GM20000 (cell line): Measurements from ENCODE around the gene LETM1.

Experiments used
- DNase-seq: peaks from one replicate; pipeline ENCODE4 v3.0.0; 2012; ENCODE audit warnings: low spot score
- CTCF ChIP-seq: IDR thresholded peaks from 2 replicates; pipeline ENCODE4 v1.5.1; 2012; ENCODE audit warnings: mild to moderate bottlenecking, control low read depth; ENCODE audit errors: extremely low read depth, missing control alignments

The LETM1 gene

DNA sequence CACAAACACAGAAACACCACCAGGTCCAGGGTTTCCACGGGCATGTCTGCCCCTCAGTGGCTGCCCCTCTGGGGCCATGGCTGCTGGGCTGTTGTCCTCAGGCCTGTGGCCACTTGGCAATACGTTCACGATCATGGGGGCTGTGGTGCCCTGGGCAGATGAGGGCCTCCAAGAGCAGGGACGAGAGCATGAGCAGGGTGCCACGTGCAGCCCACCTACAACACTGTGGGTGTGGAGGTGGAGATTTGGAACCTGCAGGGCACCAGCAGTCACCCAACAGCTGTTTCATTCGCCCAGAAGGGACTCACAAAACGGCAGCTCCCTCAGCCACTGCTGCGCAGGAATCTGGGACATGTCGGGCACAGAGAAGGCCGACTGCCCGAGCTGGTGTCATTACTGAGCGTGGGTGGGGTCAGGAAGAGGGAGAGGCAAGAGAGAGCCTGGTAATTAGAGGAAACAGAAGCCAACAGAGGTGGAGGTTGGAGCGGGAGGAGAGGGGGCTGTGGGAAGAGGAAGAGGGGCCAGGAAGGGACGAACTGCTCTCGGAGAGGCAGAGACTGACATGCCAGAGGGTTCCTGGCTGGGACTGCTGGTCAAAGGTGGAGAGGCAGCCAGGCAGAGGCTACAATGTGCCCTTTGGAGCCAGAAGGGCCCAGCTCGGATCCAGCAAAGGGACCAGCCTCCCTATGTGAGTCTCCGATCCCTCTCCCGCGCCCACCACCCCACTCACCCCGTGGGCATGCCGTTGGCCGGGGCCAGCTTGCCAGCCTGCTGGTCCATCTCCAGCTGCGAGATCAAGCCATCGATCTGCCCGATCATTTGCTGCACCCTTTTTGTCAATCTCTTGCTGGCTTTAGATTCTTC lies 39.7 kb downstream of the LETM1 start:
- no peak for TF ChIP-seq CTCF

DNA sequence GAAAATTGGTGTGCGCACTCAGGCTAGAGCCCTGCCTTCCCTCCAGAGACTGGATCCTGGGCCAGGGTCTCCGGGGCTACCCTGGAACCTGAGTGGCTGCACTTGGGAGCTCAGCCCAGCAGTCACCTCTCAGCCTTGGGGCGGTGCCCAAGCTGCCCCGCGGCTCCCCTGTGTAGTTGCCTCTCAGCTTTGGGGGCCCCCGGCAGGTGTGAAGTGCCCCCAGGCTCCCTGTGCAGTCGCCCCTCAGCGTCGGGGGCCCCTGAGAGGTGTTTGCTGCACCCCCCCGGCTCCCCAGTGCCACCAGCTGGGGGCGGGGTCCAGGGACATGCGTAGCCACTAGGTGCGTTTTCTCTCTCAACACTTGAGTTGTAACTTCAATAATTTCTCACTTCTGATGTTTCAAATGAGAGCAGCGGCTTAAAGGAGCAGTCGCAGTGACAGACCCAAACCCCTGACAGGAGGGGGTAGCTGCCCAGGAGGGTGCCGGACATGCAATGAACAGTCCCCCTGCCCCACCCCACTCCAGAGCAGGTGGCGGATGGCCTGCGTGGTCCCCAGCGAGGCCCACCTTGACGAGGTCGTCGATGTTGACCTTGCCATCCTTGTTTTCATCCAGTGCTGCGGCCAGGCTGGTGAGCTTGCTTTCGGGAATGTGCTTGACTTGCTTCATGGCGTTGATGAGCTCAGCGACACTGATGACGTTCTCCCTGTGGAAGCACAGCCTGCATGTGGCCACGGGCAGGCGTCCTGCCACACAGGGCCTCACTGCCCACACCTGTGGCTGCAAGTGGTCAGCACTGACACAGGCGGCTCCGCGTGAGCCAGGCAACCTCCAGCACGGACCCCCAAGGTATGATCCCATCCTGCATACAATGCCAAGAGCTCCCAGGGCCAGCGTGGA lies 40.6 kb downstream of the LETM1 start:
- DNase-seq, result no peak
- TF ChIP-seq CTCF, result no peak

More for the DNA sequence above, 39.7 kb downstream of the LETM1 start:
- no peak for DNase-seq

GRCh38 chr4:1814453-1814852 lies 41.5 kb downstream of the LETM1 start:
- no peak for TF ChIP-seq CTCF
- DNase-seq, result no peak

- no peak for DNase-seq
- no peak for TF ChIP-seq CTCF
Measured at GRCh38 chr4:1813915-1814314, 42.0 kb downstream of the LETM1 start.

DNA sequence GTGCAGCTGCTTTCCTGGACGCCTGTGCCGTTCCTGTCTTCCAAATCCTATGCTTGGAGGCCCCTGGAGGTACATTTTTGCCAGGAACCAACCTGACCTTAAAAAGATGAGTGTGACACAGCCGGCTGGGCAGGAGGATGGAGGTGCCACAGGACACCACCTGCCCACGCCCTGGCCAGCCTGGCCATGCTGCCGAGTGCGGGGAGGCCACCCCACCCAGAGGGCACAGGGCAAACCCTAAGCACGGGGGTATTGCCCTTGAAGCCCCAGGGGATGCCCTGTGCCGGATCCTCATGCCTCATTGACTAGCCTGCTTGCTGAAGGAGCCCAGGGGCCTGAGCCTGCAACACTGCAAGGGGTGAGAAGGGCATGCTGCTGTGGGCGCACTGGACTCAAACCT lies 42.7 kb downstream of the LETM1 start:
- DNase-seq, result no peak
- no peak for TF ChIP-seq CTCF

GRCh38 chr4:1812720-1813119 lies 43.2 kb downstream of the LETM1 start:
- TF ChIP-seq CTCF, result no peak
- no peak for DNase-seq

- no peak for DNase-seq
- no peak for TF ChIP-seq CTCF
Measured at GRCh38 chr4:1810765-1811164, 45.2 kb downstream of the LETM1 start.
